ENCODE measurements around the gene SDCBP2. TPM values are rescaled to one million over a fixed set of nuclear protein-coding genes. Genes with fewer than 3 reads are reported as not detected.
A peak's percentile ranks its signal among the peaks of the same experiment; 100 is the strongest.

Gene SDCBP2
- total RNA-seq, 1 donor from 2014 or later = 1.6 TPM

DNA sequence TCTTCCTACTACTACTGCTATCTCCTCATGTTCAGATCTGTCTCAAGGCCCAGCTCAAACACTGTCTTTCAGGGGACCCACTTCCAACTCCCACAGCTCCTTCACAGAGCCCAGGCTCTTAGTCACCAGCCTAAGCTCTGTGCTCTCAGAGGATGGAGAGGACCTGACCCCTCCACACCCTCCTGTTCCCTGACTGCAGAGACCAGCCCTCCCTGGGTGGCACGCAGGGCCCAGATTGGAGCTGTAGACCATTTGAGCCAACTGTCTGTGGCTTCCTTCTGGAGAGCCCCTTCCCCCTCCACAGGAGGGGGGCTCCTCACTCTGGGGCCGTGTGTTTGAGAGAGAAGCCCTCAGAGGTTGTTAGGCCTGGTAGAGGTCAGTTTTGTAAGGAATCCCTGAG, 53.0 kb downstream of the SDCBP2 start:
- no peaks in the 10 kb centered on the region for H3K79me2 ChIP-seq (ENCODE audit: low read depth)
- H4K20me1 ChIP-seq (ENCODE audit: low read depth) = no peaks in the 10 kb centered on the region
- H3K4me2 ChIP-seq = no peak overlapping the region
- H3K4me1 ChIP-seq = no peaks in the 10 kb centered on the region
- no peaks in the 10 kb centered on the region for H3K27me3 ChIP-seq
- Mint-ChIP-seq H3K27ac (no peak overlapping the region), H3K36me3 (no peaks in the 10 kb centered on the region), H3K4me1 (no peaks in the 10 kb centered on the region), H3K27me3 (ENCODE audit: insufficient read depth, low read depth) (no peaks in the 10 kb centered on the region), H3K9me3 (no peaks in the 10 kb centered on the region), H3K4me3 (no peak overlapping the region)
- no peaks in the 10 kb centered on the region for H3K36me3 ChIP-seq
- no peak overlapping the region for H3K4me3 ChIP-seq
- no peaks in the 10 kb centered on the region for H3K9me3 ChIP-seq (ENCODE audit: low read depth)
- H3F3A ChIP-seq (ENCODE audit: low read depth) = no peaks in the 10 kb centered on the region
- TF ChIP-seq EZH2 (IDR thresholded peaks at IDR 0.05) = no peak
- no peak for TF ChIP-seq CTCF (IDR thresholded peaks at IDR 0.05)
- no peak for TF ChIP-seq EZH2phosphoT487 (IDR thresholded peaks at IDR 0.05)
- no peak for DNase-seq (ENCODE audit: low spot score)
- no peak overlapping the region for H2AFZ ChIP-seq (replicated peaks)
- H3K27ac ChIP-seq = no peak overlapping the region
- H3K9ac ChIP-seq = no peak overlapping the region

GRCh38 chr20:1274485-1275311, 54.2 kb downstream of the SDCBP2 start:
- no peak overlapping the region for H3K4me2 ChIP-seq
- Mint-ChIP-seq H3K27ac (peak overlapping the region; percentile 35), H3K9me3 (no peaks in the 10 kb centered on the region), H3K4me3 (no peak overlapping the region), H3K27me3 (ENCODE audit: insufficient read depth, low read depth) (no peaks in the 10 kb centered on the region), H3K4me1 (no peaks in the 10 kb centered on the region), H3K36me3 (no peaks in the 10 kb centered on the region)
- H3K4me1 ChIP-seq = no peaks in the 10 kb centered on the region
- H3K27me3 ChIP-seq = no peaks in the 10 kb centered on the region
- no peaks in the 10 kb centered on the region for H3K9me3 ChIP-seq (ENCODE audit: low read depth)
- H3K36me3 ChIP-seq = no peaks in the 10 kb centered on the region
- H4K20me1 ChIP-seq (ENCODE audit: low read depth) = no peaks in the 10 kb centered on the region
- H3K9ac ChIP-seq = no peak overlapping the region
- no peaks in the 10 kb centered on the region for H3F3A ChIP-seq (ENCODE audit: low read depth)
- no peak for DNase-seq (ENCODE audit: low spot score)
- no peak for TF ChIP-seq EZH2 (IDR thresholded peaks at IDR 0.05)
- no peak for TF ChIP-seq EZH2phosphoT487 (IDR thresholded peaks at IDR 0.05)
- TF ChIP-seq CTCF (IDR thresholded peaks at IDR 0.05) = no peak
- H2AFZ ChIP-seq (replicated peaks) = no peak overlapping the region
- no peaks in the 10 kb centered on the region for H3K79me2 ChIP-seq (ENCODE audit: low read depth)
- H3K27ac ChIP-seq = no peak overlapping the region
- no peak overlapping the region for H3K4me3 ChIP-seq

GRCh38 chr20:1273366-1273765, 55.6 kb downstream of the SDCBP2 start:
- Histone ChIP-seq H3K4me2 (no peak overlapping the region), H3F3A (ENCODE audit: low read depth) (no peaks in the 10 kb centered on the region), H3K36me3 (no peaks in the 10 kb centered on the region), H3K27ac (no peak overlapping the region), H3K9me3 (ENCODE audit: low read depth) (no peaks in the 10 kb centered on the region), H3K9ac (no peak overlapping the region), H4K20me1 (ENCODE audit: low read depth) (no peaks in the 10 kb centered on the region), H3K79me2 (ENCODE audit: low read depth) (no peaks in the 10 kb centered on the region), H3K27me3 (no peaks in the 10 kb centered on the region), H3K4me1 (no peaks in the 10 kb centered on the region), H3K4me3 (no peak overlapping the region), H2AFZ (replicated peaks) (no peak overlapping the region)
- Mint-ChIP-seq H3K27me3 (ENCODE audit: insufficient read depth, low read depth) (no peaks in the 10 kb centered on the region), H3K4me3 (no peak overlapping the region), H3K27ac (no peak overlapping the region), H3K36me3 (no peaks in the 10 kb centered on the region), H3K9me3 (no peaks in the 10 kb centered on the region), H3K4me1 (no peaks in the 10 kb centered on the region)
- no peak for DNase-seq (ENCODE audit: low spot score)
- TF ChIP-seq EZH2 (IDR thresholded peaks at IDR 0.05) (no peak), EZH2phosphoT487 (IDR thresholded peaks at IDR 0.05) (no peak), CTCF (IDR thresholded peaks at IDR 0.05) (no peak)

Measured in neural progenitor cell (in vitro differentiated cells).